LNCAP (cell line): Measurements from ENCODE around the gene MDFI.

ENCODE experiments used
- CTCF ChIP-seq: fragments of 450-650 bp; IDR thresholded peaks from 2 replicates; pipeline ENCODE4 v1.5.1; 2017; ENCODE audit warnings: mild to moderate bottlenecking

The MDFI gene

GRCh38 chr6:41642960-41643898, 5.0 kb downstream of the MDFI start:
- TF ChIP-seq CTCF: no peak

GRCh38 chr6:41643899-41644269, 5.6 kb downstream of the MDFI start:
- no peak for TF ChIP-seq CTCF

- TF ChIP-seq CTCF: no peak
Measured at GRCh38 chr6:41644297-41644879, 6.1 kb downstream of the MDFI start.

GRCh38 chr6:41645007-41645618, 6.8 kb downstream of the MDFI start:
- no peak for TF ChIP-seq CTCF

- TF ChIP-seq CTCF: no peak
Measured at GRCh38 chr6:41646026-41646795, 7.9 kb downstream of the MDFI start.

- TF ChIP-seq CTCF: no peak
Measured at GRCh38 chr6:41647061-41647511, 8.8 kb downstream of the MDFI start.

GRCh38 chr6:41648070-41648585, 9.9 kb downstream of the MDFI start:
- no peak for TF ChIP-seq CTCF
